GM12872 (cell line): Measurements from ENCODE around the gene ACTG1.

ENCODE experiments used
- TF ChIP-seq, protein P1 (sequence below): IDR thresholded peaks from 3 replicates; pipeline ENCODE4 v1.5.1; 2011; ENCODE audit warnings: low read depth, mild to moderate bottlenecking, low read length, moderate library complexity; ENCODE audit not compliant: insufficient read depth

Gene ACTG1

DNA sequence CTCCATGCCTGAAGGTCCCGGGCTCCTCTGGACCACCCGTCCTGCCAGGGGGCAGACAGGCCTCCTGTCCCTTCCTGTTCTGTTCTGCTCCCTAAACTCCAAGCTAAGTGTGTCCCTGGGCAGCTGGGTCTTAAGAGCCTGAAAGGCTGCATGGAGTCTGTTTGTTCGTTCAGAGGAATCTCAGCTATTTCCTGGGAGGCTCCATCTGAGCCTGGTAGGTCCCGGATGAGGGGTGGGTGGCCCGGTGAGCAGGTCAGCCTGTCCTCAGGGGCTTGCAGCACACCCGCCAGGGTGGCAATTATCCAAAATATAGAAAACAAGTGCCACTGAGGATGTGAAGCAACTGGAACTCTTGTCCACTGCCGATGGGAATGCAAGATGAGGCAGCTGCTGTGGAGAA lies 12.6 kb downstream of the ACTG1 start:
- TF ChIP-seq, protein P1, sequence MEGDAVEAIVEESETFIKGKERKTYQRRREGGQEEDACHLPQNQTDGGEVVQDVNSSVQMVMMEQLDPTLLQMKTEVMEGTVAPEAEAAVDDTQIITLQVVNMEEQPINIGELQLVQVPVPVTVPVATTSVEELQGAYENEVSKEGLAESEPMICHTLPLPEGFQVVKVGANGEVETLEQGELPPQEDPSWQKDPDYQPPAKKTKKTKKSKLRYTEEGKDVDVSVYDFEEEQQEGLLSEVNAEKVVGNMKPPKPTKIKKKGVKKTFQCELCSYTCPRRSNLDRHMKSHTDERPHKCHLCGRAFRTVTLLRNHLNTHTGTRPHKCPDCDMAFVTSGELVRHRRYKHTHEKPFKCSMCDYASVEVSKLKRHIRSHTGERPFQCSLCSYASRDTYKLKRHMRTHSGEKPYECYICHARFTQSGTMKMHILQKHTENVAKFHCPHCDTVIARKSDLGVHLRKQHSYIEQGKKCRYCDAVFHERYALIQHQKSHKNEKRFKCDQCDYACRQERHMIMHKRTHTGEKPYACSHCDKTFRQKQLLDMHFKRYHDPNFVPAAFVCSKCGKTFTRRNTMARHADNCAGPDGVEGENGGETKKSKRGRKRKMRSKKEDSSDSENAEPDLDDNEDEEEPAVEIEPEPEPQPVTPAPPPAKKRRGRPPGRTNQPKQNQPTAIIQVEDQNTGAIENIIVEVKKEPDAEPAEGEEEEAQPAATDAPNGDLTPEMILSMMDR: no peak

DNA sequence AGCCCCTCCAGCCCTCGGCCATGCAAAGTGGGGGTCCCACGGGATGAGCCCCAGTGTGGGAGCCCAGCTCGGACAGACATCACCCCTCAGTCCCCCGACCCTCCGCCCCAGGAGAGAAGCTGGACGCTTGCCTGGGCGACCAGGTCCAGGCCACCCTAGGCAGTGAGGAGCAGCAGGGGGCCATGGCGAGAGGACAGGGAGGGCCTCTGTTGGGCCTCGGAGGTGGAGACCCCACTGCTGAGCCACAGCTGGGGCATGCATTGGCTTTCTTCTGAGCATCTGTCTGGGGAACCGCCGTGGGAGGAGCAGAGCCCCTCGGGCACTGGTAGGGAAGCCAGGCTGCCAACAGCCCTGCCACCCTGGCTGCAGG lies 13.0 kb downstream of the ACTG1 start:
- TF ChIP-seq, protein P1: no peak

DNA sequence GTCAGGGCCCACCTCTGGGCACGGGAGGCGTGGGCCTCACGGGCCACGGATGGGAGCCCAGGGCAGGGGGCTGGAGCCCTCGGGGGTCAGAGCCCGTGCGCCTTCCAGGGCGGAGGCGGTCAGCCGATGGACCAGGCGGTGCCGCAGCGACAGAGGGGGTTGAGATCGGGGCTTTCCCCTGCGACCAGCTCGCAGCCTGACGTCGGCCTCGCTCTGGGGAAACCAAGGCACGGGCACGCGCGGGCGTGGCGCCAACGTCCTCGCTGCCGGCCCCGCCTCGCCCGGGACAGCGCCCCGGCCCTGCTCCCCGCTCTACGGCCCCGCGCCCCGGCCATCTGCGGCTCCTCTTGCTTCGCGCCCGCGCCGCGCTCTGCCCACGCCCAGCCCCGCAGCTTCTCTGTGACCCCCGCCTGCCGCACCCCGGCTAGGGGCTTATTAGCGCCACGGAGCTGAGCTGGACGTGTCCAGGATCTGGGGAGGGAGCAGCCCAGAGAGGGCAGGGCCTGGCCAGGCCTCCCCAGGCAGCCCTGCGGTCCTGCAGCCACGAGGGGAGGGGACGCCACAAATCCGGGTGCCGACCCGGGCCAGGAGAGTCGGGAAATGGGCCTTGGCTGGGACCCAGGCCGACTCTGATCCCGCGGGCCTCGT lies 13.5 kb downstream of the ACTG1 start:
- TF ChIP-seq, protein P1: no peak

DNA sequence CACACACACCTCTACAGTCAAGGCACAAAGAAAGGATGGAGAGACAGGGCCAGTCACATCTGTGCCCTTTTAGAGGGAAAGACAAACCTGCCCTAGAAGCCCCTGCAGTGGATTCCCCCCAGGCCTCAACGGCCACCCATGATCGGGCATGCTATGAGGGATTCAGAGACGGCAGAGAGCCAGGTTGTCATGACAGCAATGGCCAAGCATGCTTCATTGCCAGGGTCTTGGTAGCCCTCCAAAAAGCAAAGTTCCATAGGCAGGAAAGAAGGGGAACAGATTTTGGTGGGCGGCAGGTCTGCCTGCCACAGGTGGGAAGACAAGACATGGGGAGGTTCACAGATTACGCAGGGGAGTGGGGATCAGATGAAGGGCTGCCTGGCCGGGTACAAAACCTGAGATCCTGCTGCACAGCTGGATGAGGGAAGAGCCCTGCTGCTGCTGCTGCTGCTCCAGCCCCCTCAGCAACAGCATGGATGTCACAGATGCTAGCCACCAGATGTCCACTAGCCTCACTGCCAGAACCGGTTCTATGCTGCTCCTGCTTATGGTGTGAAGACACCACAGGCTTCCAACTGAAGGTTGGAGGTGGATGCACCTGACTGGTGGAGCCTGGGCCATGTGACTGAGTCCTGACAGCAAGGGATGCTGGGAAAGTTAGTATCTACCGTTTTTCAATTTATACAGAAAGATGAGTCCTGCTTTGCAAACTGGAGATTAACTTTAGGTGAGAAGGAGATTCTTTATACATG lies 17.8 kb downstream of the ACTG1 start:
- TF ChIP-seq, protein P1: no peak

DNA sequence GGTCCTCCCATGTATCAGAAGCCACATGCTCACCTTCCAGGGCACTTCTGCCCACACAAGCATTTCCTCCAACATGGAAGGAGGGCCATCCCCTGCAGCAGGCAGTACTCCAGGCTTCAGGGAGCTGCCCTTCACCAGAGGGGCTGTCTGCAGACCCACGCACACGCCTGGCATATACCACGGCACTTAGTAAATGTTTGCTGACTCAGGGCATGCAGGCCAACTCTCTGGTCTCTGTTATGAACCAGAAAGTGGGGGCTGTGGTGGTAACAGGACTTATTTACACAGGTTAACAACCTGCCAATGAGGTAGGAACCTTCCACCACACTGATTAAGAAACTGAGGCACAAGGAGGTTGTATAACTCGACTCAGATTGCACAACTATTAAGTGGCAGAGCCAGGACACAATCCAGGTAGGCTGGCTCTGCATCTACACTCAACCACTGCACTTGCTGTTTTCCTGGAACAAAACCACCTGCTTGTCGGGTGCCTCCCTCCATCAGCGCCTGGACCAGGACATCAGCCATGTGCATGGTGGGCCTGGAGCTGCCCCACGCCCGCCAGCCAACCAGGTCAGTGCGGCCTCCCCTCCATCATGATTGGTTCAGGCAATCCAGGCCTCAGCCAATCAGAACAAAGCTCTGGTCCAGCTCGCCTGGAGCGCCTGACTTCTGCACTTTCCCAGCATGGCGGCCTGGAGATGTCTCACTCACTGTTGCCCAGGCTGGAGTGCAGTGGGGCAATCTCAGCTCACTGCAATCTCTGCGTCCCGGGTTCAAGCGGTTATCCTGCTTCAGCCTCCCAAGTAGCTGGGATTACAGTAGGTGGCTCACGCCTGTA lies 19.2 kb downstream of the ACTG1 start:
- TF ChIP-seq, protein P1: no peak

DNA sequence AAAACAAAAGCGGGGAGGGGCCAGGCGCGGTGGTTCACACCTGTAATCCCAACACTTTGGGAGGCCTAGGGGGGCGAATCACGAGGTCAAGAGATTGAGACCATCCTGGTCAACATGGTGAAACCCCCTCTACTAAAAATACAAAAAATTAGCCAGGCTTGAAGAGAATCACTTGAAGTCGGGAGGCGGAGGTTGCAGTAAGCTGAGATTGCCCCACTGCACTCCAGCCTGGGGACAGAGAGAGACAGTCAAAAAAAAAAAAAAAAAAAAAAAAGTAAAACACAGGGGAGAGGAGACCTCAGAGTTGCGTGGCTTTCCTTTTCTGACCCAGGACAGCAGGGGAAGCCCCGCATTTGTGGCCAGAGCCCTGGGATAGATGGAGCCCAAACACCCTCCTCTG lies 19.9 kb downstream of the ACTG1 start:
- TF ChIP-seq, protein P1: no peak

DNA sequence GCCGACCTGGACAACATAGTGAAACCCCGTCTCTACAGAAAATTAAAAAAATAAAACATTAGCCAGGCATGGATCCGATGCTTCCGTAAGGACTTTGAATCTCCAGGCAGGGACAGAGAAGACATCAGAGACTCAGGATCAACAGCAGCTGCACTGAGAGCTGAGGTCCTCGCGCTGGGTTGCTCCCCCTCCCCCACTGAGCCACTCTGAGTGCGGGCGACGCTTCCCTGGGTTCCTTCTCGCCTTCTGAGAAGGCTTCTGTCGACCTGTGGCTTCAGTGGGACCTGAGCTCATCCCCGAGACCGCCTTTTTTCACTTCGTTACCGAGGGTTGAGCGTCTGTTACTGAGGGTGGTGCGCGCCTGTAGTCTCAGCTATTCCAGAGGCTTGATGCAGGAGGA lies 20.4 kb downstream of the ACTG1 start:
- TF ChIP-seq, protein P1: no peak
